ENCODE data around the gene CRYL1. TPM values are rescaled to one million over a fixed set of nuclear protein-coding genes. Genes with fewer than 3 reads are reported as not detected.

The CRYL1 gene
- total RNA-seq, 3 donors from 2014 or later = 27.5 to 68.3 (median 29.0) TPM

- Histone ChIP-seq H3K27ac (no peak overlapping the region), H3K4me1 (no peaks in the 10 kb centered on the region), H3K9me3 (peaks cover 0 to 2% of the 10 kb centered on the region in 2 donors), H3K27me3 (no peaks in the 10 kb centered on the region), H3K36me3 (no peaks in the 10 kb centered on the region), H3K4me3 (peak overlapping the region in 2 of 3 donors; percentile 11 to 19)
- intact Hi-C loops (cut with DNase I; ENCODE audit: low total_unique reads) = no loop called here
- peak; percentile 69 to 88 (median 85) for TF ChIP-seq CTCF (IDR thresholded peaks at IDR 0.05)
- TF ChIP-seq POLR2A (IDR thresholded peaks at IDR 0.05) = no peak
- DNase-seq (ENCODE audit: low spot score in 2 of 2) = peak in 1 of 2 donors; percentile 43
These were observed 30.3 kb downstream of the CRYL1 start for GRCh38 chr13:20495087-20496023.

- no peak for DNase-seq (ENCODE audit: low spot score in 2 of 2)
- Histone ChIP-seq H3K27me3 (no peaks in the 10 kb centered on the region), H3K36me3 (no peaks in the 10 kb centered on the region), H3K9me3 (no peaks in the 10 kb centered on the region), H3K27ac (no peak overlapping the region), H3K4me1 (no peaks in the 10 kb centered on the region), H3K4me3 (no peak overlapping the region)
- intact Hi-C loops (cut with DNase I; ENCODE audit: low total_unique reads) = no loop called here
- TF ChIP-seq POLR2AphosphoS5 (IDR thresholded peaks at IDR 0.05) (no peak), CTCF (IDR thresholded peaks at IDR 0.05) (no peak), POLR2A (IDR thresholded peaks at IDR 0.05) (no peak)
These were observed 31.0 kb downstream of the CRYL1 start for GRCh38 chr13:20494656-20495055.

GRCh38 chr13:20492641-20493040, 33.0 kb downstream of the CRYL1 start:
- H3K4me3 ChIP-seq = no peak overlapping the region
- no peak for DNase-seq (ENCODE audit: low spot score in 2 of 2)
- H3K4me1 ChIP-seq = no peaks in the 10 kb centered on the region
- no peaks in the 10 kb centered on the region for H3K36me3 ChIP-seq
- no peak overlapping the region for H3K27ac ChIP-seq
- H3K27me3 ChIP-seq = no peaks in the 10 kb centered on the region
- H3K9me3 ChIP-seq = no peaks in the 10 kb centered on the region
- intact Hi-C loops (cut with DNase I; ENCODE audit: low total_unique reads) = no loop called here
- TF ChIP-seq CTCF (IDR thresholded peaks at IDR 0.05) (peak in 1 of 3 donors; percentile 18), POLR2AphosphoS5 (IDR thresholded peaks at IDR 0.05) (no peak)

- no peaks in the 10 kb centered on the region for H3K27me3 ChIP-seq
- H3K27ac ChIP-seq = no peak overlapping the region
- intact Hi-C loops (cut with DNase I; ENCODE audit: low total_unique reads) = no loop called here
- no peaks in the 10 kb centered on the region for H3K36me3 ChIP-seq
- DNase-seq (ENCODE audit: low spot score in 2 of 2) = no peak
- no peak overlapping the region for H3K4me3 ChIP-seq
- TF ChIP-seq CTCF (IDR thresholded peaks at IDR 0.05) (no peak), POLR2AphosphoS5 (IDR thresholded peaks at IDR 0.05) (no peak), POLR2A (IDR thresholded peaks at IDR 0.05) (no peak)
- H3K4me1 ChIP-seq = no peaks in the 10 kb centered on the region
- no peaks in the 10 kb centered on the region for H3K9me3 ChIP-seq
These were observed 33.7 kb downstream of the CRYL1 start for GRCh38 chr13:20491926-20492435.

GRCh38 chr13:20489185-20489820, 36.4 kb downstream of the CRYL1 start:
- Histone ChIP-seq H3K4me3 (no peak overlapping the region), H3K9me3 (no peaks in the 10 kb centered on the region), H3K4me1 (no peaks in the 10 kb centered on the region), H3K27ac (no peak overlapping the region), H3K36me3 (no peaks in the 10 kb centered on the region), H3K27me3 (no peaks in the 10 kb centered on the region)
- TF ChIP-seq POLR2AphosphoS5 (IDR thresholded peaks at IDR 0.05) = no peak
- no peak for TF ChIP-seq POLR2A (IDR thresholded peaks at IDR 0.05)
- peak in 1 of 3 donors; percentile 34 for TF ChIP-seq CTCF (IDR thresholded peaks at IDR 0.05)
- DNase-seq (ENCODE audit: low spot score in 2 of 2) = no peak
- intact Hi-C loops (cut with DNase I; ENCODE audit: low total_unique reads) = no loop called here

All from breast epithelium (tissue), 4 donors.